ENCODE measurements around the gene ROS1.

ROS1 gene

GRCh38 chr6:117399924-117400323 is 25.8 kb downstream of the ROS1 start:
- TF ChIP-seq, protein P1, sequence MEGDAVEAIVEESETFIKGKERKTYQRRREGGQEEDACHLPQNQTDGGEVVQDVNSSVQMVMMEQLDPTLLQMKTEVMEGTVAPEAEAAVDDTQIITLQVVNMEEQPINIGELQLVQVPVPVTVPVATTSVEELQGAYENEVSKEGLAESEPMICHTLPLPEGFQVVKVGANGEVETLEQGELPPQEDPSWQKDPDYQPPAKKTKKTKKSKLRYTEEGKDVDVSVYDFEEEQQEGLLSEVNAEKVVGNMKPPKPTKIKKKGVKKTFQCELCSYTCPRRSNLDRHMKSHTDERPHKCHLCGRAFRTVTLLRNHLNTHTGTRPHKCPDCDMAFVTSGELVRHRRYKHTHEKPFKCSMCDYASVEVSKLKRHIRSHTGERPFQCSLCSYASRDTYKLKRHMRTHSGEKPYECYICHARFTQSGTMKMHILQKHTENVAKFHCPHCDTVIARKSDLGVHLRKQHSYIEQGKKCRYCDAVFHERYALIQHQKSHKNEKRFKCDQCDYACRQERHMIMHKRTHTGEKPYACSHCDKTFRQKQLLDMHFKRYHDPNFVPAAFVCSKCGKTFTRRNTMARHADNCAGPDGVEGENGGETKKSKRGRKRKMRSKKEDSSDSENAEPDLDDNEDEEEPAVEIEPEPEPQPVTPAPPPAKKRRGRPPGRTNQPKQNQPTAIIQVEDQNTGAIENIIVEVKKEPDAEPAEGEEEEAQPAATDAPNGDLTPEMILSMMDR (IDR thresholded peaks at IDR 0.05), result no peak
- Histone ChIP-seq H3K36me3 (no peaks in the 10 kb centered on the region), H3K4me1 (ENCODE audit: control insufficient read depth in 1 of 2, insufficient read depth in 1 of 2, low read depth in 1 of 2, low read length in 1 of 2) (no peaks in the 10 kb centered on the region), H3K4me3 (ENCODE audit: low read depth in 1 of 2, low read length in 1 of 2) (no peak overlapping the region), H3K9me3 (no peaks in the 10 kb centered on the region), H3K27me3 (no peaks in the 10 kb centered on the region), H3K27ac (no peak overlapping the region)

- no peak overlapping the region for H3K4me3 ChIP-seq (ENCODE audit: low read depth in 1 of 2, low read length in 1 of 2)
- no peaks in the 10 kb centered on the region for H3K36me3 ChIP-seq
- H3K9me3 ChIP-seq, result no peaks in the 10 kb centered on the region
These were observed 26.6 kb downstream of the ROS1 start for GRCh38 chr6:117399126-117399525.

GRCh38 chr6:117397536-117398227 is 28.1 kb downstream of the ROS1 start:
- Histone ChIP-seq H3K36me3 (no peaks in the 10 kb centered on the region), H3K4me3 (ENCODE audit: low read depth in 1 of 2, low read length in 1 of 2) (no peak overlapping the region), H3K4me1 (ENCODE audit: control insufficient read depth in 1 of 2, insufficient read depth in 1 of 2, low read depth in 1 of 2, low read length in 1 of 2) (no peaks in the 10 kb centered on the region), H3K9me3 (no peaks in the 10 kb centered on the region), H3K27me3 (no peaks in the 10 kb centered on the region), H3K27ac (no peak overlapping the region)
- TF ChIP-seq, protein P1 (IDR thresholded peaks at IDR 0.05), result no peak

More at GRCh38 chr6:117399126-117399525, 26.6 kb downstream of the ROS1 start:
- no peaks in the 10 kb centered on the region for H3K4me1 ChIP-seq (ENCODE audit: control insufficient read depth in 1 of 2, insufficient read depth in 1 of 2, low read depth in 1 of 2, low read length in 1 of 2)
- TF ChIP-seq, protein P1 (IDR thresholded peaks at IDR 0.05), result no peak
- H3K27me3 ChIP-seq, result no peaks in the 10 kb centered on the region
- no peak overlapping the region for H3K27ac ChIP-seq

DNA sequence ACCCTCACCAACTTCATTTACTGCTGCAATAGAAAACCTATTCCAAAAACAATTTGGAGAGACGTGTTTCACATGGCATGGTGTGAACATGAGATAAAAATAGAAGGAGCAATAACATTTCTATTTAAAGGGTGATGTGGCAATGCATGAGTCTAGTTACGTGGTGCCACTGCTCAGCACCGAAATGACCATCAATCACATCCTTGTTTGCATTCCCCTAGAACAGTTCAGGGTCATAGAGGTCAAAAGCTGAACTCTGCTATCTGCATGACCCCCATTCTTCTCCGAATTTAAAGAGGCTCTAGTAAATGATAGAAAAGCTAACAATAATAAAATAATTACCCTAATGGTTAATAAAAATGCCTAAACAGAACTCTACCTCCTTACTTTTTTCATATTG is 29.5 kb downstream of the ROS1 start:
- TF ChIP-seq, protein P1 (IDR thresholded peaks at IDR 0.05), result no peak
- H3K27me3 ChIP-seq, result no peaks in the 10 kb centered on the region
- no peak overlapping the region for H3K27ac ChIP-seq
- H3K4me3 ChIP-seq (ENCODE audit: low read depth in 1 of 2, low read length in 1 of 2), result no peak overlapping the region
- no peaks in the 10 kb centered on the region for H3K9me3 ChIP-seq
- H3K4me1 ChIP-seq (ENCODE audit: control insufficient read depth in 1 of 2, insufficient read depth in 1 of 2, low read depth in 1 of 2, low read length in 1 of 2), result no peaks in the 10 kb centered on the region
- no peaks in the 10 kb centered on the region for H3K36me3 ChIP-seq

- H3K27ac ChIP-seq, result no peak overlapping the region
- no peaks in the 10 kb centered on the region for H3K27me3 ChIP-seq
- H3K36me3 ChIP-seq, result no peaks in the 10 kb centered on the region
- H3K4me3 ChIP-seq (ENCODE audit: low read depth in 1 of 2, low read length in 1 of 2), result no peak overlapping the region
- TF ChIP-seq, protein P1 (IDR thresholded peaks at IDR 0.05), result no peak
- H3K9me3 ChIP-seq, result no peaks in the 10 kb centered on the region
- no peaks in the 10 kb centered on the region for H3K4me1 ChIP-seq (ENCODE audit: control insufficient read depth in 1 of 2, insufficient read depth in 1 of 2, low read depth in 1 of 2, low read length in 1 of 2)
These were observed 30.6 kb downstream of the ROS1 start for GRCh38 chr6:117395164-117395563.

Measured in neutrophil (primary cell).